ENCODE data around the gene ATP2B3.

DNA sequence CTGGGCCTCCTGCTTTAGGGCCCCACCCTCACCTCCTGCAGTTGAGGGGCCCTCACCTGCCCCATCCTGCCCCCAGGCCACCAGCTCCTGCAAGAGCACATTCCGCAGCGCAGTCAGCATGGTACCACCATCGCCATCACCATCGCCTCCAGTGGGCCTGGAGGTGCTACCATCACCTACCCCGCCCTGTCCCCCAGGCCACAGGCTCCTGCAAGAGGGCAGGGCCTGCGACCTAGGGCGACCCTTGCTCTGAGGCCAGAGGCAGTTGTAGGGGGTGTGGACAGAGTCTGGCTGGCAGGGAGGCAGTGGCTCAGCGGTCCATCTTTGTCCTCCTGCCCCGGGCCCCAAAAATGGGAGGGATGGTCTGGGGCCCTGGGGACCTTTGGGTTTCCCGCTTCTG is 43.2 kb upstream of the ATP2B3 start:
- TF ChIP-seq, protein P1, sequence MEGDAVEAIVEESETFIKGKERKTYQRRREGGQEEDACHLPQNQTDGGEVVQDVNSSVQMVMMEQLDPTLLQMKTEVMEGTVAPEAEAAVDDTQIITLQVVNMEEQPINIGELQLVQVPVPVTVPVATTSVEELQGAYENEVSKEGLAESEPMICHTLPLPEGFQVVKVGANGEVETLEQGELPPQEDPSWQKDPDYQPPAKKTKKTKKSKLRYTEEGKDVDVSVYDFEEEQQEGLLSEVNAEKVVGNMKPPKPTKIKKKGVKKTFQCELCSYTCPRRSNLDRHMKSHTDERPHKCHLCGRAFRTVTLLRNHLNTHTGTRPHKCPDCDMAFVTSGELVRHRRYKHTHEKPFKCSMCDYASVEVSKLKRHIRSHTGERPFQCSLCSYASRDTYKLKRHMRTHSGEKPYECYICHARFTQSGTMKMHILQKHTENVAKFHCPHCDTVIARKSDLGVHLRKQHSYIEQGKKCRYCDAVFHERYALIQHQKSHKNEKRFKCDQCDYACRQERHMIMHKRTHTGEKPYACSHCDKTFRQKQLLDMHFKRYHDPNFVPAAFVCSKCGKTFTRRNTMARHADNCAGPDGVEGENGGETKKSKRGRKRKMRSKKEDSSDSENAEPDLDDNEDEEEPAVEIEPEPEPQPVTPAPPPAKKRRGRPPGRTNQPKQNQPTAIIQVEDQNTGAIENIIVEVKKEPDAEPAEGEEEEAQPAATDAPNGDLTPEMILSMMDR (IDR thresholded peaks at IDR 0.05): no peak
- TF ChIP-seq POLR2A (IDR thresholded peaks at IDR 0.05): no peak
